Activated CD4-positive, alpha-beta T cell treated with anti-CD3 and anti-CD28 coated beads, Interleukin-2, amount 10 ng/mL, durations not matched to agents 7 days and 5 days (primary cell): ENCODE results near the gene TMEM132C. TPM values are rescaled to one million over a fixed set of nuclear protein-coding genes. Genes with fewer than 3 reads are reported as not detected.
"Not testable (repeated sequence)": the region's sequence is repeated elsewhere in the genome, so short reads cannot be mapped to it uniquely, and the experiment has no call there.

Experiments
- CTCF ChIA-PET: fragments of 350-600 bp; sonication (Branson Sonifier 250); formaldehyde crosslinking; loops from one replicate; lab custom pipeline; 2021; ENCODE audit warnings: antibody characterized with exemption; lab: Charles Lee
- POLR2A ChIA-PET: fragments of 350-600 bp; sonication (Branson Sonifier 250); formaldehyde crosslinking; loops from one replicate; lab custom pipeline; 2021; ENCODE audit warnings: antibody characterized with exemption; lab: Charles Lee
- DNase-seq: peaks from one replicate; pipeline ENCODE4 v3.0.0-alpha.2; 2020
- H3K27ac Mint-ChIP-seq: one replicate; pipeline ENCODE4 v1.8.0; 2021; ENCODE audit warnings: mild to moderate bottlenecking, moderate library complexity, mixed read lengths
- H3K27me3 Mint-ChIP-seq: one replicate; pipeline ENCODE4 v1.8.0; 2021; ENCODE audit warnings: mixed read lengths
- H3K36me3 Mint-ChIP-seq: one replicate; pipeline ENCODE4 v1.8.0; 2021; ENCODE audit warnings: low read depth, mixed read lengths
- H3K4me1 Mint-ChIP-seq: one replicate; pipeline ENCODE4 v1.8.0; 2021; ENCODE audit warnings: mixed read lengths
- H3K4me3 Mint-ChIP-seq: one replicate; pipeline ENCODE4 v1.8.0; 2021; ENCODE audit warnings: mild to moderate bottlenecking, moderate library complexity, mixed read lengths
- H3K9me3 Mint-ChIP-seq: one replicate; pipeline ENCODE4 v1.8.0; 2021; ENCODE audit warnings: mixed read lengths
- total RNA-seq, 2 experiments: library from RNA; stranded (reverse); gene quantifications; one replicate each; pipeline ENCODE4 v1.2.3, GENCODE V29; 2021

Gene TMEM132C
- total RNA-seq, 2 experiments from 2014 or later, result not detected

GRCh38 chr12:128581321-128581761 is 314.4 kb downstream of the TMEM132C start:
- Mint-ChIP-seq H3K27me3 (no peaks in the 10 kb centered on the region), H3K9me3 (peaks cover 10% of the 10 kb centered on the region), H3K36me3 (no peaks in the 10 kb centered on the region), H3K27ac (no peak overlapping the region), H3K4me3 (no peak overlapping the region), H3K4me1 (no peaks in the 10 kb centered on the region)
- DNase-seq, result no peak
- ChIA-PET POLR2A (no interaction called here), CTCF (no interaction called here)

- no peak for DNase-seq
These were observed 316.5 kb downstream of the TMEM132C start for GRCh38 chr12:128583453-128583852.

DNA sequence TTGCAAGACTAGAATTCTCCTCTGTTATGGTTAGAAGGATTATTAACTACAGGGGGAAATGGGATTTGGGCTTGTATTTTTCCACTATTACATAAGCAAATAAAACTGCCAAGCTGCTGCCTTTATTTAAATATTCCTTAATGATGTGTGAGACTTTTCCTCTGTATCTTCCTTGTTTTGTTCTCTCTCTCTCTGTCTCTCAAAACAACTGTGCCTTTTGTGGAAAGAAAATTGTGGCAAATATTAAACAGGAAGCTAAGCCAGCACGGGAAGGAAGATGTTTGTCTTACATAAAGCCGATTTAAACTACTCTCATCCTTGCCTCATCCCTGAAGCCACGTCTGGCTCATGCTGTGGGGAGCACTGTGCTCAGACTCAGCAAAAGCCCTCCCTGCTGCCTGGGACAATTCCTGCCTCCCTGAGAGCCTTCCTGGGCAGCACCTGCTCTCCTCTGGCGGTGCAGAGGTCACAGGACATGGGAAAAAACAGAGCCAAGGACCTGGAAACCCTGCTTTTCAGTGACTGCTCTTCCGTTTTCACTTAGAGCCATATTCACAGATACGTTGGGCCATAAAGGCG is 319.6 kb downstream of the TMEM132C start:
- H3K4me3 Mint-ChIP-seq, result no peak overlapping the region
- ChIA-PET CTCF (no interaction called here), POLR2A (no interaction called here)
- H3K4me1 Mint-ChIP-seq, result no peaks in the 10 kb centered on the region
- no peaks in the 10 kb centered on the region for H3K27me3 Mint-ChIP-seq
- no peak overlapping the region for H3K27ac Mint-ChIP-seq
- no peak for DNase-seq
- H3K36me3 Mint-ChIP-seq, result no peaks in the 10 kb centered on the region
- peaks cover 5% of the 10 kb centered on the region for H3K9me3 Mint-ChIP-seq

More at GRCh38 chr12:128583453-128583852, 316.5 kb downstream of the TMEM132C start:
- ChIA-PET CTCF (no interaction called here), POLR2A (no interaction called here)
- no peaks in the 10 kb centered on the region for H3K36me3 Mint-ChIP-seq
- H3K4me3 Mint-ChIP-seq, result no peak overlapping the region
- no peak overlapping the region for H3K27ac Mint-ChIP-seq
- no peaks in the 10 kb centered on the region for H3K4me1 Mint-ChIP-seq
- no peaks in the 10 kb centered on the region for H3K27me3 Mint-ChIP-seq
- H3K9me3 Mint-ChIP-seq, result peaks cover 5% of the 10 kb centered on the region

- peaks cover 3% of the 10 kb centered on the region for H3K9me3 Mint-ChIP-seq
- H3K4me1 Mint-ChIP-seq, result no peaks in the 10 kb centered on the region
- H3K27me3 Mint-ChIP-seq, result no peaks in the 10 kb centered on the region
- H3K27ac Mint-ChIP-seq, result no peak overlapping the region
- no peaks in the 10 kb centered on the region for H3K36me3 Mint-ChIP-seq
- CTCF ChIA-PET, result no interaction called here
- POLR2A ChIA-PET, result no interaction called here
- DNase-seq, result no peak
- H3K4me3 Mint-ChIP-seq, result no peak overlapping the region
These were observed 320.9 kb downstream of the TMEM132C start for GRCh38 chr12:128587918-128588317.

- peaks cover 3% of the 10 kb centered on the region for H3K9me3 Mint-ChIP-seq
- ChIA-PET POLR2A (no interaction called here), CTCF (no interaction called here)
- no peaks in the 10 kb centered on the region for H3K27me3 Mint-ChIP-seq
- DNase-seq, result no peak
- H3K4me1 Mint-ChIP-seq, result no peaks in the 10 kb centered on the region
- no peak overlapping the region for H3K27ac Mint-ChIP-seq
- no peak overlapping the region for H3K4me3 Mint-ChIP-seq
- H3K36me3 Mint-ChIP-seq, result no peaks in the 10 kb centered on the region
These were observed 325.3 kb downstream of the TMEM132C start for GRCh38 chr12:128592220-128592744.

DNA sequence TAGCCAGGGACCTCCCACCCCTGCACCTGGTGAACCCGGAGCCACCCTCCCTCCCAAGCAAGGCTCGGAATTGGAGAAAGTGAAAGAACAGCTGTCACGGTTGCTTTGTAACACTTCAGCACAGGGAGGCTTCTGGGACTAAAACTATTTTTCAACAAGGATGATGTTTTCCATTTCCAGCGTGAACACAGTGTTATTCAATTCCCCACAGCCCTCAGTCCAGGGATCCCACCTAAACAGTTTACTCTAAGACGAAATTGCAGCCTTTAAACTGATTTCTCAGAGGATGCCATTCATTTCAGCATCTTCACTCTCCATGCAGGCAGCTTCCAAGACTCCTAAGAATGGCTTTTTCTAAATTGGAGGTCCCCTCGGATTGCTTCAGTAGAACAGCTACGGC is 327.6 kb downstream of the TMEM132C start:
- no peak overlapping the region for H3K27ac Mint-ChIP-seq
- ChIA-PET POLR2A (no interaction called here), CTCF (no interaction called here)
- H3K4me3 Mint-ChIP-seq, result no peak overlapping the region
- no peaks in the 10 kb centered on the region for H3K4me1 Mint-ChIP-seq
- no peak for DNase-seq
- H3K27me3 Mint-ChIP-seq, result no peaks in the 10 kb centered on the region
- H3K36me3 Mint-ChIP-seq, result no peaks in the 10 kb centered on the region
- H3K9me3 Mint-ChIP-seq, result peaks cover 3% of the 10 kb centered on the region

DNA sequence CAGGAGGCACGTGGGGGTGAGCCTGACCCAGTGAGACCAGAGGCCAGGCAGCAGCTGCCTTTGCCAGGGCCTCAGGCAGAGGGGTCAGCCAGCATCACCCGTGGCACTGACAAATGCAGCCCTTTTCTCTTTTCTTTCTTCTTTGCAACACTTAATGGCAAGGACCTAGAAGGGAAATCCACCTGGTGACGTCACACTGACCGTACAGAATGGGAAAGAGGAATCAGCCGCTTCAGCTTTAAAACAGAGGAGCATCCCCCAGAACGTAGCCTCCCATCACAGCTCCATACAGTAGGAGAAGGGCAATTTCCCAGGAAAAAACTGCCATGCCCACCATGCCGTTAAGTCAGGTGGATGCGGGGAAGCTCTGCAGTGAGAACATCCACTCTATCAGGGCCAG is 328.6 kb downstream of the TMEM132C start:
- Mint-ChIP-seq H3K27me3 (no peaks in the 10 kb centered on the region), H3K4me1 (no peaks in the 10 kb centered on the region), H3K27ac (no peak overlapping the region), H3K9me3 (no peaks in the 10 kb centered on the region), H3K36me3 (no peaks in the 10 kb centered on the region), H3K4me3 (no peak overlapping the region)
- POLR2A ChIA-PET, result no interaction called here
- DNase-seq, result no peak
- CTCF ChIA-PET, result no interaction called here

DNA sequence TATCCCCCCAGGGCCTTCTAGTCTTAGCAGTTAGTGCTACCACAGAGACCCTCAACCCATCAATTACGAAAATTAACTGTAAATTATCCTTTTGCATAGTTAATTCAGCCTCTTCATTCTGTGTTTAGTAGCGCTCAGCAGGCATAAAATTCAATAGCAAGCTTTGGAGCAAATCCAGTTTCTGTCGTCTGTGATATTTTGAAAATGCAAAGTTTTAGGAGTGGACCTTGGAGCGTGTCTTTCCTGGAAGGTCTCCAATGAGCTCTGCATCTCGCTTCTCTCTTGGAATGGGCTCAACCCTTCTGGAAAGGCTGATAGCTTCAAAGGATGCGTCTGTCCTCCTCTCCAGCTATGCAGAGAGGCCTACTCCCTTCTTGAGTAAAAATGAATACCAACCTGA is 333.9 kb downstream of the TMEM132C start:
- H3K36me3 Mint-ChIP-seq, result no peaks in the 10 kb centered on the region
- no peak for DNase-seq
- H3K27me3 Mint-ChIP-seq, result no peaks in the 10 kb centered on the region
- CTCF ChIA-PET, result no interaction called here
- POLR2A ChIA-PET, result no interaction called here
- no peak overlapping the region for H3K4me3 Mint-ChIP-seq
- no peak overlapping the region for H3K27ac Mint-ChIP-seq
- no peaks in the 10 kb centered on the region for H3K9me3 Mint-ChIP-seq
- no peaks in the 10 kb centered on the region for H3K4me1 Mint-ChIP-seq

DNA sequence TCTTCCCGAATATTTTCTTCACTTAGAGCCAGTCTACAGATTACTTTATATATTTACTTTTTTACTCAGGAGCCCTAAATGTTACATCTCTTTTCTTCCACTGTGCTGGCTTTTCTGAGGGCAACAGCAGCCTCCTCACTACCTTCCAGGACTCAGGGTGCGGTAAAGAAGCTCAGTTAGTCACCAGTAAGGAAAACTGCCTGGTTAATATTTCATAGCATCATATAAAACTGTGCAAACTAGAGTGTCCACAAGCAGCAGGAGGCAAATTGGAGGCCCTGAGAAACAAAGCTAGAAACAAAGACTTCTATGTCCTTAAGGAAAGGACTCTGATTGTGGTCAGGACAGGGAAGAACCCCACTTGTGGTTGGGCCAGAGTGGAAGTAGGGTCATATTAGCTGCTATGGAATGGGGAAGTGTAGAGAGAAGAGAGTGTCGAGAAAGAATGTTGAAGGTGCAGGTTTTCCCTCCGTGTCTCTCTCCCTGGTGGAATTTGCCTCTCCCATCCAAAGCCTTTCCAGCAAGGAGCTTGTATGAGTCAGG is 336.7 kb downstream of the TMEM132C start:
- Mint-ChIP-seq H3K27me3 (no peaks in the 10 kb centered on the region), H3K4me3 (no peak overlapping the region), H3K36me3 (no peaks in the 10 kb centered on the region), H3K9me3 (no peaks in the 10 kb centered on the region), H3K4me1 (no peaks in the 10 kb centered on the region), H3K27ac (no peak overlapping the region)
- no peak for DNase-seq
- ChIA-PET CTCF (no interaction called here), POLR2A (no interaction called here)

DNA sequence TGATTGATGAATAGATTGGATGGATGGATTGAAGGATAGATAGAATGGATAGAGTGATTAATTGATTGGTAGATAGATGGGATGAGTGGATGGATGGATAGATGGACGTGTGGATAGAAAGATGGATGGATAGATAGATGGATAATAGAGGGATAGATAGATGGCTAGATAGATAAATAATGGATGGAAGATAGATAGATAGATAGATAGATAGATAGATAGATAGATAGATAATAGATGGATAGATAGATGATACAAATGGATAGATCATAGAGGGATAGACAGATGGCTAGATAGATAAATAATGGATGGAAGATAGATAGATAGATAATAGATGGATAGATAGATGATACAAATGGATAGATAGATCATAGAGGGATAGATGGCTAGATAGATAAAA is 337.2 kb downstream of the TMEM132C start:
- H3K4me3 Mint-ChIP-seq, H3K27me3 Mint-ChIP-seq, H3K4me1 Mint-ChIP-seq, POLR2A ChIA-PET, CTCF ChIA-PET, H3K27ac Mint-ChIP-seq, H3K9me3 Mint-ChIP-seq, H3K36me3 Mint-ChIP-seq, DNase-seq: not testable (repeated sequence)

DNA sequence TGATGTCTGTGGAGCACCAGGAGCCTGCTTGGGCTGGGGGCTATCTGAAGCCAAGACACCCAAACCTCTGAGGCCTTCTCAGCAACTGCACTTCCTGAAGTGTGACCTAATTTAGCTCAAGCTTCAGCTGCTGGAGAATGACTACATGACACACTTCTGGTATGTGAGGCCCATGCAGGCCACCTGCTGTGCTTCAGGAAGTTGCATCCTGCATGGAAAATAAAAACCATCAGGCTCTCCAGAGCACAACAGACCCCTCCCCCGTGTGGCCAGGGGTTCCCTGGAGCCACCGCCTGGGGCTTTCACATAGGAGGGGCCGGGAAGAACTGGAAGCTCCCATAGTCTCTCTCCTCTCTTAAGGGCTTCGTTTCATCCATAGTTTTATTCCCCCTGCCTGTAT is 339.1 kb downstream of the TMEM132C start:
- no peak for DNase-seq
- ChIA-PET CTCF (no interaction called here), POLR2A (no interaction called here)
- no peaks in the 10 kb centered on the region for H3K9me3 Mint-ChIP-seq
- H3K27me3 Mint-ChIP-seq, result no peaks in the 10 kb centered on the region
- no peak overlapping the region for H3K4me3 Mint-ChIP-seq
- H3K27ac Mint-ChIP-seq, result no peak overlapping the region
- no peaks in the 10 kb centered on the region for H3K36me3 Mint-ChIP-seq
- H3K4me1 Mint-ChIP-seq, result no peaks in the 10 kb centered on the region

- ChIA-PET POLR2A (no interaction called here), CTCF (no interaction called here)
- Mint-ChIP-seq H3K9me3 (no peaks in the 10 kb centered on the region), H3K4me1 (no peaks in the 10 kb centered on the region), H3K36me3 (no peaks in the 10 kb centered on the region), H3K4me3 (no peak overlapping the region), H3K27me3 (no peaks in the 10 kb centered on the region), H3K27ac (no peak overlapping the region)
- no peak for DNase-seq
These were observed 339.6 kb downstream of the TMEM132C start for GRCh38 chr12:128606538-128606937.

- H3K4me1 Mint-ChIP-seq, result no peaks in the 10 kb centered on the region
- H3K27ac Mint-ChIP-seq, result no peak overlapping the region
- H3K36me3 Mint-ChIP-seq, result no peaks in the 10 kb centered on the region
- no peaks in the 10 kb centered on the region for H3K9me3 Mint-ChIP-seq
- ChIA-PET POLR2A (no interaction called here), CTCF (no interaction called here)
- no peak overlapping the region for H3K4me3 Mint-ChIP-seq
- no peak for DNase-seq
- H3K27me3 Mint-ChIP-seq, result no peaks in the 10 kb centered on the region
These were observed 340.0 kb downstream of the TMEM132C start for GRCh38 chr12:128606970-128607369.

- no peaks in the 10 kb centered on the region for H3K4me1 Mint-ChIP-seq
- ChIA-PET POLR2A (no interaction called here), CTCF (no interaction called here)
- no peak overlapping the region for H3K4me3 Mint-ChIP-seq
- no peaks in the 10 kb centered on the region for H3K9me3 Mint-ChIP-seq
- no peaks in the 10 kb centered on the region for H3K36me3 Mint-ChIP-seq
- H3K27ac Mint-ChIP-seq, result no peak overlapping the region
- no peaks in the 10 kb centered on the region for H3K27me3 Mint-ChIP-seq
- DNase-seq, result no peak
These were observed 340.7 kb downstream of the TMEM132C start for GRCh38 chr12:128607641-128608040.
